ENCODE results near the gene KCNQ5. TPM values are rescaled to one million over a fixed set of nuclear protein-coding genes. Genes with fewer than 3 reads are reported as not detected.
"Not testable (repeated sequence)": the region's sequence is repeated elsewhere in the genome, so short reads cannot be mapped to it uniquely, and the experiment has no call there.

KCNQ5 gene
- total RNA-seq, 3 donors from 2014 or later (not counting 1 experiment from before 2014, with no cell fraction given): 8.2 to 9.7 (median 8.7) TPM

GRCh38 chr6:73225396-73225795 lies 603.5 kb downstream of the KCNQ5 start, which contains the start of gene KHDC1L:
Gene KHDC1L, minus strand, starts transcription at chr6:73225496. Its CDS starts 88 bp downstream, at chr6:73225408.
- Mint-ChIP-seq H3K27ac (no peak within 1 kb of the TSS), H3K9me3 (no peaks in the 10 kb centered on the region), H3K4me3 (no peak within 1 kb of the TSS), H3K27me3 (ENCODE audit: low read depth in 2 of 2) (no peaks in the 10 kb centered on the region), H3K4me1 (no peaks in the 10 kb centered on the region), H3K36me3 (no peaks in the 10 kb centered on the region)
- no peak within 1 kb of the TSS for H3K27ac ChIP-seq (ENCODE audit: low read length)
- no peak for ATAC-seq
- H3K9me3 ChIP-seq (ENCODE audit: control insufficient read depth, insufficient read depth, low read length): no peaks in the 10 kb centered on the region
- DNase-seq: no peak
- 83% methylated on average over 4 of the region's 4 CpGs for WGBS (ENCODE audit: insufficient coverage)
- TF ChIP-seq CTCF (IDR thresholded peaks at IDR 0.05): no peak
- no peak within 1 kb of the TSS for H3K4me3 ChIP-seq (ENCODE audit: low read length)
- H3K27me3 ChIP-seq (ENCODE audit: control insufficient read depth, insufficient read depth, low read length): no peaks in the 10 kb centered on the region
- H3K4me1 ChIP-seq (ENCODE audit: control insufficient read depth, insufficient read depth, low read length): no peaks in the 10 kb centered on the region
- no peaks in the 10 kb centered on the region for H3K36me3 ChIP-seq (ENCODE audit: control insufficient read depth, insufficient read depth, low read length)
- intact Hi-C loops (cut with micrococcal nuclease): no loop called here

- H3K36me3 ChIP-seq (ENCODE audit: control insufficient read depth, insufficient read depth, low read length): no peaks in the 10 kb centered on the region
- no peaks in the 10 kb centered on the region for H3K4me1 ChIP-seq (ENCODE audit: control insufficient read depth, insufficient read depth, low read length)
- no peaks in the 10 kb centered on the region for H3K36me3 Mint-ChIP-seq
- H3K9me3 ChIP-seq (ENCODE audit: control insufficient read depth, insufficient read depth, low read length): no peaks in the 10 kb centered on the region
- intact Hi-C loops (cut with micrococcal nuclease): no loop called here
- no peaks in the 10 kb centered on the region for H3K27me3 Mint-ChIP-seq (ENCODE audit: low read depth in 2 of 2)
- no peak overlapping the region for H3K4me3 ChIP-seq (ENCODE audit: low read length)
- no peak for ATAC-seq
- H3K27ac Mint-ChIP-seq: no peak overlapping the region
- H3K4me3 Mint-ChIP-seq: no peak overlapping the region
- no peaks in the 10 kb centered on the region for H3K9me3 Mint-ChIP-seq
- TF ChIP-seq CTCF (IDR thresholded peaks at IDR 0.05): no peak
- H3K27ac ChIP-seq (ENCODE audit: low read length): no peak overlapping the region
- 94% methylated on average over 3 of the region's 3 CpGs for WGBS (ENCODE audit: insufficient coverage)
- no peaks in the 10 kb centered on the region for H3K4me1 Mint-ChIP-seq
- no peak for DNase-seq
- H3K27me3 ChIP-seq (ENCODE audit: control insufficient read depth, insufficient read depth, low read length): no peaks in the 10 kb centered on the region
These were observed 605.9 kb downstream of the KCNQ5 start for GRCh38 chr6:73227606-73228255.

DNA sequence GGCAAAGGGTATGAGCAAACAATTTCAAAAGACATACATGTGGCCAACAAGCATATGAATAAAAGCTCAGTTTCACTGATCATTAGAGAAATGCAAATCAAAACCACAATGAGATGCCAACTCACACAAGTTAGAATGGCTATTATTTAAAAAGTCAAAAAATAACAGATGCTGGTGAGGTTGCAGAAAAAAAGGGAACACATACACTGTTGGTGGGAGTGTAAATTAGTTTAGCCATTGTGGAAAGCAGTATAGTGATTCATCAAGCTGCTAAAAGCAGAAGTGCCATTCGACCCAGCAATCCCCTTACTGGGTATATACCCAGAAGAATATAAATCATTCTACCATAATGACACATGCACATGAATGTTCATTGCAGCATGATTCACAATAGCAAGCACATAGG lies 610.1 kb downstream of the KCNQ5 start:
- Histone ChIP-seq H3K4me3 (ENCODE audit: low read length) (no peak overlapping the region), H3K27ac (ENCODE audit: low read length) (no peak overlapping the region), H3K9me3 (ENCODE audit: control insufficient read depth, insufficient read depth, low read length) (no peaks in the 10 kb centered on the region), H3K27me3 (ENCODE audit: control insufficient read depth, insufficient read depth, low read length) (no peaks in the 10 kb centered on the region), H3K36me3 (ENCODE audit: control insufficient read depth, insufficient read depth, low read length) (no peaks in the 10 kb centered on the region), H3K4me1 (ENCODE audit: control insufficient read depth, insufficient read depth, low read length) (no peaks in the 10 kb centered on the region)
- DNase-seq: no peak
- Mint-ChIP-seq H3K27me3 (ENCODE audit: low read depth in 2 of 2) (no peaks in the 10 kb centered on the region), H3K4me3 (no peak overlapping the region), H3K36me3 (no peaks in the 10 kb centered on the region), H3K4me1 (no peaks in the 10 kb centered on the region), H3K27ac (no peak overlapping the region), H3K9me3 (no peaks in the 10 kb centered on the region)
- intact Hi-C loops (cut with micrococcal nuclease): no loop called here
- no peak for ATAC-seq
- TF ChIP-seq CTCF (IDR thresholded peaks at IDR 0.05): no peak
- 10% methylated on average over 1 of the region's 1 CpG for WGBS (ENCODE audit: insufficient coverage)

- no peaks in the 10 kb centered on the region for H3K36me3 ChIP-seq (ENCODE audit: control insufficient read depth, insufficient read depth, low read length)
- Mint-ChIP-seq H3K4me1 (no peaks in the 10 kb centered on the region), H3K9me3 (no peaks in the 10 kb centered on the region), H3K27me3 (ENCODE audit: low read depth in 2 of 2) (no peaks in the 10 kb centered on the region), H3K36me3 (no peaks in the 10 kb centered on the region), H3K27ac (no peak overlapping the region), H3K4me3 (no peak overlapping the region)
- TF ChIP-seq CTCF (IDR thresholded peaks at IDR 0.05): no peak
- WGBS (ENCODE audit: insufficient coverage): 88% methylated on average over 6 of the region's 6 CpGs
- intact Hi-C loops (cut with micrococcal nuclease): no loop called here
- H3K27ac ChIP-seq (ENCODE audit: low read length): no peak overlapping the region
- ATAC-seq (no peak), DNase-seq (no peak)
- H3K9me3 ChIP-seq (ENCODE audit: control insufficient read depth, insufficient read depth, low read length): no peaks in the 10 kb centered on the region
- H3K4me3 ChIP-seq (ENCODE audit: low read length): no peak overlapping the region
- no peaks in the 10 kb centered on the region for H3K4me1 ChIP-seq (ENCODE audit: control insufficient read depth, insufficient read depth, low read length)
- H3K27me3 ChIP-seq (ENCODE audit: control insufficient read depth, insufficient read depth, low read length): no peaks in the 10 kb centered on the region
These were observed 611.2 kb downstream of the KCNQ5 start for GRCh38 chr6:73233048-73233447.

DNA sequence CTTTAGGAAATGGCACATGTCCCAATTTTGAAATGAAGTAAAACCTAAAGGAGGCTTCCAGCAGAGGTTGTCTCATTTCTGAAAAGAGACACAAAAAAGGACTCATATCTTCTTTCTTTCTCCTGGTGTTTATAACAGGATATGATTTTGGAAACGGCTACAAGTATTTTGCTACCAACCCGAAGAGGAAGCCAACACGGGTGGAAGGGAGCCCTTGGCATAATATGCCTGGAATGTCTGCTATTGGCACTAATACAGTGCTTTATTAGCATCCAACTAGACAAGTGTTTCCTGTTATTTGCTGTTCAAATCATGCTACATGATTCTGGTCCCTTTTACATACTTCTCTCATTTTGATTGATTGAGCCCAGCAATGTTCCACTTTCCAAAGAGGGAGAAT lies 612.1 kb downstream of the KCNQ5 start:
- H3K4me3 ChIP-seq (ENCODE audit: low read length); ATAC-seq; H3K27ac ChIP-seq (ENCODE audit: low read length): not testable (repeated sequence)

More for the DNA sequence above, 612.1 kb downstream of the KCNQ5 start:
- H3K9me3 Mint-ChIP-seq; intact Hi-C loops (cut with micrococcal nuclease); H3K27ac Mint-ChIP-seq; H3K4me1 Mint-ChIP-seq; H3K36me3 ChIP-seq (ENCODE audit: control insufficient read depth, insufficient read depth, low read length); H3K27me3 ChIP-seq (ENCODE audit: control insufficient read depth, insufficient read depth, low read length); H3K4me3 Mint-ChIP-seq; H3K27me3 Mint-ChIP-seq (ENCODE audit: low read depth in 2 of 2); H3K4me1 ChIP-seq (ENCODE audit: control insufficient read depth, insufficient read depth, low read length); H3K9me3 ChIP-seq (ENCODE audit: control insufficient read depth, insufficient read depth, low read length); DNase-seq; H3K36me3 Mint-ChIP-seq: not testable (repeated sequence)
- 78% methylated on average over 3 of the region's 3 CpGs for WGBS (ENCODE audit: insufficient coverage)
